GM18858 (cell line): ENCODE measurements around the gene POLDIP2.

Source experiments
- ATAC-seq: cut with Tn5 transposase; IDR thresholded peaks from one replicate; pipeline ENCODE4 v1.9.1; 2021; ENCODE audit not compliant: unreplicated experiment

The POLDIP2 gene

GRCh38 chr17:28317966-28318758 lies 39.2 kb downstream of the POLDIP2 start:
- ATAC-seq = no peak

GRCh38 chr17:28317099-28317965 lies 40.0 kb downstream of the POLDIP2 start:
- no peak for ATAC-seq

GRCh38 chr17:28315846-28316705 lies 41.3 kb downstream of the POLDIP2 start:
- no peak for ATAC-seq

GRCh38 chr17:28313841-28314240 lies 43.5 kb downstream of the POLDIP2 start:
- ATAC-seq = no peak

- no peak for ATAC-seq
These were observed 50.3 kb downstream of the POLDIP2 start for GRCh38 chr17:28306954-28307401.

GRCh38 chr17:28298449-28298848 lies 58.9 kb downstream of the POLDIP2 start:
- ATAC-seq = no peak
